ENCODE results near the gene SYT3. TPM values are rescaled to one million over a fixed set of nuclear protein-coding genes. Genes with fewer than 3 reads are reported as not detected.
A peak's percentile ranks its signal among the peaks of the same experiment; 100 is the strongest.
"Not testable (repeated sequence)": the region's sequence is repeated elsewhere in the genome, so short reads cannot be mapped to it uniquely, and the experiment has no call there.

SYT3 gene
- total RNA-seq, 1 experiment from 2014 or later: 0.41 TPM

DNA sequence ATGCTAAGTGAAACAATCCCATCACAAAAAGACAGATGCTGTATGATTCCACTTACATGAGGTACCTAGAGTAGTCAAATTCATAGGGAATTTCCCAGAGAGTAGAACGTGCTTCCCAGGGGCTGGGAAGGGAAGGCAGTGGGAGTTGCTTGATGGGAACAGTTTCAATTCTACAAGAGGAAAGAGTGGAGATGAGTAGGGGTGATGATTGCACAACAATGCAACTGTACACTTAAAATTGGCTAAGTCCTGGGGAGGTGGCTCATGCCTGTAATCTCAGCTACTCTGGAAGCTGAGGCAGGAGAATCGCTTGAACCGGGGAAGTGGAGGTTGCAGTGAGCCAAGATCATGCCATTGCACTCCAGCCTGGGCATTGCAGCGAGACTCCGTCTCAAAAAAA, 21.3 kb downstream of the SYT3 start:
- BruUV-seq (replicated peaks); H3K4me1 Mint-ChIP-seq (ENCODE audit: low read depth, unreplicated experiment); DNase-seq; H3K4me3 ChIP-seq (ENCODE audit: low read depth, low read length); H3K36me3 Mint-ChIP-seq (ENCODE audit: insufficient read depth, unreplicated experiment); H3K27me3 ChIP-seq (replicated peaks; ENCODE audit: control insufficient read depth, insufficient read depth, low read length); CTCF ChIA-PET; intact Hi-C loops (cut with micrococcal nuclease; ENCODE audit: unreplicated experiment); H3K27ac Mint-ChIP-seq (ENCODE audit: unreplicated experiment); POLR2A ChIA-PET; H3K9me3 Mint-ChIP-seq (ENCODE audit: unreplicated experiment); H3K9me3 ChIP-seq; H3K4me1 ChIP-seq; H3K4me3 Mint-ChIP-seq (ENCODE audit: unreplicated experiment); H3K27me3 Mint-ChIP-seq (ENCODE audit: insufficient read depth, unreplicated experiment); H3K36me3 ChIP-seq (ENCODE audit: control insufficient read depth, insufficient read depth, low read length): not testable (repeated sequence)

GRCh38 chr19:50612504-50613404, 26.9 kb downstream of the SYT3 start:
- H3K4me3 ChIP-seq (ENCODE audit: low read depth, low read length); H3K4me3 Mint-ChIP-seq (ENCODE audit: unreplicated experiment); H3K36me3 Mint-ChIP-seq (ENCODE audit: insufficient read depth, unreplicated experiment); H3K27me3 ChIP-seq (replicated peaks; ENCODE audit: control insufficient read depth, insufficient read depth, low read length); H3K9me3 ChIP-seq; BruUV-seq (replicated peaks); POLR2A ChIA-PET; H3K4me1 ChIP-seq; H3K36me3 ChIP-seq (ENCODE audit: control insufficient read depth, insufficient read depth, low read length); intact Hi-C loops (cut with micrococcal nuclease; ENCODE audit: unreplicated experiment); DNase-seq; H3K9me3 Mint-ChIP-seq (ENCODE audit: unreplicated experiment); H3K27me3 Mint-ChIP-seq (ENCODE audit: insufficient read depth, unreplicated experiment); H3K27ac Mint-ChIP-seq (ENCODE audit: unreplicated experiment); H3K4me1 Mint-ChIP-seq (ENCODE audit: low read depth, unreplicated experiment): not testable (repeated sequence)
- CTCF ChIA-PET: interaction anchor here (0.6 kb wide), 1 partner anchor 131 kb away, joined by 3 read pairs; no protein-coding TSS in a partner anchor

GRCh38 chr19:50607874-50608785, 31.6 kb downstream of the SYT3 start:
- CTCF ChIA-PET: no interaction called here

More at GRCh38 chr19:50607874-50608785, 31.6 kb downstream of the SYT3 start:
- Mint-ChIP-seq H3K9me3 (ENCODE audit: unreplicated experiment) (peaks cover 13% of the 10 kb centered on the region), H3K4me3 (ENCODE audit: unreplicated experiment) (no peak overlapping the region), H3K27me3 (ENCODE audit: insufficient read depth, unreplicated experiment) (peaks cover 4% of the 10 kb centered on the region), H3K4me1 (ENCODE audit: low read depth, unreplicated experiment) (no peaks in the 10 kb centered on the region), H3K36me3 (ENCODE audit: insufficient read depth, unreplicated experiment) (no peaks in the 10 kb centered on the region), H3K27ac (ENCODE audit: unreplicated experiment) (no peak overlapping the region)
- POLR2A ChIA-PET: no interaction called here
- BruUV-seq (replicated peaks): no TSS peak
- TF ChIP-seq CTCF (IDR thresholded peaks at IDR 0.05; ENCODE audit: insufficient read depth in 1 of 2, low read depth in 1 of 2, low read length in 1 of 2, severe bottlenecking in 1 of 2, unreplicated experiment in 1 of 2): no peak
- Histone ChIP-seq H3K36me3 (ENCODE audit: control insufficient read depth, insufficient read depth, low read length) (no peaks in the 10 kb centered on the region), H3K4me3 (ENCODE audit: low read depth, low read length) (no peak overlapping the region), H3K27me3 (replicated peaks; ENCODE audit: control insufficient read depth, insufficient read depth, low read length) (no peaks in the 10 kb centered on the region), H3K9me3 (no peaks in the 10 kb centered on the region), H3K4me1 (no peaks in the 10 kb centered on the region)
- intact Hi-C loops (cut with micrococcal nuclease; ENCODE audit: unreplicated experiment): no loop called here
- DNase-seq: peak; percentile 30 to 49
